ENCODE results near the gene IFITM1. TPM values are rescaled to one million over a fixed set of nuclear protein-coding genes. Genes with fewer than 3 reads are reported as not detected.
A peak's percentile ranks its signal among the peaks of the same experiment; 100 is the strongest.

Gene IFITM1
- total and polyA plus RNA-seq, 9 of the 15 experiments (the other 6 are each of a cell fraction or from before 2014, with no cell fraction given), result 691 to 5,579 (median 974) TPM

GRCh38 chr11:355581-356458 lies 42.0 kb downstream of the IFITM1 start (continued):
- TF ChIP-seq TRIM25 (IDR thresholded peaks at IDR 0.05; ENCODE audit: borderline replicate concordance), result no peak
- TF ChIP-seq HOMEZ (CRISPR knock-in tag; IDR thresholded peaks at IDR 0.05), result 0 out of 2 replicates have a peak, but pooled peaks have one; percentile 89
- no peak for TF ChIP-seq BRF1 (IDR thresholded peaks at IDR 0.05; ENCODE audit: borderline replicate concordance, extremely low read depth, insufficient read length)
- no peak; the same call in 1 of the 2 replicates for TF ChIP-seq SMAD3 (CRISPR knock-in tag; conservative IDR thresholded peaks at IDR 0.05)
- TF ChIP-seq RNF2 (IDR thresholded peaks at IDR 0.05), result no peak
- no peak for TF ChIP-seq CCNT2 (IDR thresholded peaks at IDR 0.05; ENCODE audit: borderline replicate concordance, extremely low read depth, insufficient read length, low read depth, low read length)
- no peak for TF ChIP-seq ZC3H11A (IDR thresholded peaks at IDR 0.05; ENCODE audit: low read depth, low read length)
- TF ChIP-seq ELK3 (CRISPR knock-in tag; IDR thresholded peaks at IDR 0.05), result no peak
- TF ChIP-seq SMAD4 (CRISPR knock-in tag; conservative IDR thresholded peaks at IDR 0.05), result peak; percentile 98
- TF ChIP-seq ZNF449 (CRISPR knock-in tag; IDR thresholded peaks at IDR 0.05), result peak; percentile 77
- TF ChIP-seq ZNF253 (CRISPR knock-in tag; conservative IDR thresholded peaks at IDR 0.05), result no peak
- no peak for TF ChIP-seq ZNF778 (CRISPR knock-in tag; IDR thresholded peaks at IDR 0.05)
- TF ChIP-seq TAL1 (IDR thresholded peaks at IDR 0.05), result no peak
- TF ChIP-seq ATF3 (IDR thresholded peaks at IDR 0.05), result no peak
- no peak for TF ChIP-seq ATF3 (CRISPR knock-in tag; conservative IDR thresholded peaks at IDR 0.05)
- no peak for TF ChIP-seq C11orf30 (IDR thresholded peaks at IDR 0.05; ENCODE audit: low read depth)
- no peak; the same call in 1 of the 2 replicates for TF ChIP-seq ZNF507 (tag; conservative IDR thresholded peaks at IDR 0.05)
- TF ChIP-seq GTF2F1 (IDR thresholded peaks at IDR 0.05; ENCODE audit: low read depth, low read length), result no peak
- TF ChIP-seq MBD1 (CRISPR knock-in tag; IDR thresholded peaks at IDR 0.05), result no peak

Data from K562 (cell line).